IMR-90 (cell line): ENCODE data around the gene ME1. TPM values are rescaled to one million over a fixed set of nuclear protein-coding genes. Genes with fewer than 3 reads are reported as not detected.

Experiments used
- ATAC-seq: fragments of 200-7000 bp; cut with Tn5 transposase; 2 replicates; pipeline ENCODE4 v1.9.1; 2020; ENCODE audit warnings: low read depth, mild to moderate bottlenecking, moderate library complexity
- BruUV-seq: library from RNA; stranded (reverse); fragments of 400-500 nt; replicated peaks from 2 replicates; lab custom pipeline; 2021; lab: Mats Ljungman, UMichigan
- CTCF ChIA-PET: fragments of 300-600 bp; formaldehyde crosslinking; extraction: SDS; loops from one replicate; lab custom pipeline; 2021; ENCODE audit warnings: antibody characterized with exemption; lab: Yijun Ruan, JAX
- POLR2A ChIA-PET: fragments of 300-600 bp; sonication (Branson Sonifier 250); formaldehyde crosslinking; loops from one replicate; lab custom pipeline; 2022; ENCODE audit warnings: antibody characterized with exemption; ENCODE audit not compliant: unreplicated experiment; lab: Charles Lee
- DNase-seq: peaks from one replicate; pipeline ENCODE4 v3.0.0; 2013
- H2AFZ ChIP-seq: replicated peaks from 2 replicates; pipeline ENCODE3; 2013; ENCODE audit warnings: low read length, mild to moderate bottlenecking; ENCODE audit not compliant: poor library complexity
- H2AK5ac ChIP-seq: 2 replicates; pipeline ENCODE4 v1.6.1; 2013; ENCODE audit warnings: low read depth, low read length, inconsistent platforms
- H2AK9ac ChIP-seq: replicated peaks from 2 replicates; pipeline ENCODE3; 2013; ENCODE audit warnings: mild to moderate bottlenecking, low read depth, low read length, moderate library complexity; ENCODE audit not compliant: poor library complexity
- H2BK120ac ChIP-seq: 2 replicates; pipeline ENCODE4 v1.6.1; 2013; ENCODE audit warnings: low read depth, low read length, inconsistent platforms
- H2BK15ac ChIP-seq: 3 replicates; pipeline ENCODE4 v1.6.1; 2013; ENCODE audit warnings: low read depth, low read length, inconsistent platforms
- H2BK20ac ChIP-seq: 2 replicates; pipeline ENCODE4 v1.6.1; 2013; ENCODE audit warnings: low read depth, mild to moderate bottlenecking, inconsistent platforms, low read length, moderate library complexity
- H2BK5ac ChIP-seq: 2 replicates; pipeline ENCODE4 v1.6.1; 2013; ENCODE audit warnings: mild to moderate bottlenecking, low read depth, low read length, inconsistent platforms; ENCODE audit not compliant: poor library complexity, severe bottlenecking
- H3K14ac ChIP-seq: replicated peaks from 2 replicates; pipeline ENCODE4 v1.6.1; 2013; ENCODE audit warnings: low read depth, low read length, inconsistent platforms
- H3K18ac ChIP-seq: 2 replicates; pipeline ENCODE4 v1.6.1; 2013; ENCODE audit warnings: low read depth, low read length, control low read depth
- H3K23ac ChIP-seq: 2 replicates; pipeline ENCODE4 v1.6.1; 2013; ENCODE audit warnings: low read depth, low read length, inconsistent platforms
- H3K27ac ChIP-seq: 2 replicates; pipeline ENCODE4 v1.5.1; 2013; ENCODE audit warnings: mild to moderate bottlenecking, control low read depth, low read length; ENCODE audit not compliant: insufficient read depth
- H3K27me3 ChIP-seq: 2 replicates; pipeline ENCODE4 v1.6.1; 2013; ENCODE audit warnings: low read length; ENCODE audit not compliant: control insufficient read depth, insufficient read depth
- H3K36me3 ChIP-seq: 2 replicates; pipeline ENCODE4 v1.6.1; 2013; ENCODE audit warnings: low read length, mixed read lengths; ENCODE audit not compliant: control insufficient read depth, insufficient read depth
- H3K4ac ChIP-seq: 2 replicates; pipeline ENCODE4 v1.6.1; 2013; ENCODE audit warnings: low read depth, low read length, inconsistent platforms
- H3K4me1 ChIP-seq: 2 replicates; pipeline ENCODE4 v1.6.1; 2013; ENCODE audit warnings: low read length, mixed read lengths; ENCODE audit not compliant: control insufficient read depth, insufficient read depth
- H3K4me2 ChIP-seq: 2 replicates; pipeline ENCODE4 v1.6.1; 2013; ENCODE audit warnings: low read depth, mild to moderate bottlenecking, control low read depth, low read length, moderate library complexity
- H3K4me3 ChIP-seq: 2 replicates; pipeline ENCODE4 v1.5.1; 2013; ENCODE audit warnings: low read depth, mild to moderate bottlenecking, control low read depth, low read length, moderate library complexity; ENCODE audit not compliant: insufficient read depth
- H3K56ac ChIP-seq: 2 replicates; pipeline ENCODE4 v1.6.1; 2013; ENCODE audit warnings: low read length, inconsistent platforms; ENCODE audit not compliant: insufficient read depth; ENCODE audit errors: extremely low read depth
- H3K79me1 ChIP-seq, 2 experiments: 2 replicates each; pipeline ENCODE4 v1.6.1; 2013; ENCODE audit warnings: low read length in 2 of 2, inconsistent platforms in 1 of 2, low read depth in 1 of 2
- H3K9ac ChIP-seq: 2 replicates; pipeline ENCODE4 v1.6.1; 2013; ENCODE audit warnings: low read depth, low read length, control low read depth
- H3K9me1 ChIP-seq: 2 replicates; pipeline ENCODE4 v1.6.1; 2013; ENCODE audit warnings: low read length, inconsistent platforms; ENCODE audit not compliant: insufficient read depth
- H3K9me3 ChIP-seq: 2 replicates; pipeline ENCODE4 v1.6.1; 2013; ENCODE audit warnings: low read length; ENCODE audit not compliant: control insufficient read depth, insufficient read depth
- H4K20me1 ChIP-seq: 2 replicates; pipeline ENCODE4 v1.6.1; 2013; ENCODE audit warnings: low read length, inconsistent platforms; ENCODE audit not compliant: insufficient read depth
- H4K5ac ChIP-seq: 2 replicates; pipeline ENCODE4 v1.6.1; 2013; ENCODE audit warnings: mild to moderate bottlenecking, low read depth, low read length, control low read depth
- H4K8ac ChIP-seq, 2 experiments: 2 replicates each; pipeline ENCODE4 v1.6.1; 2013; ENCODE audit warnings: low read depth in 2 of 2, low read length in 2 of 2, control low read depth in 1 of 2, inconsistent platforms in 1 of 2
- H4K91ac ChIP-seq: 2 replicates; pipeline ENCODE4 v1.6.1; 2013; ENCODE audit warnings: low read depth, low read length, inconsistent platforms; ENCODE audit not compliant: insufficient read depth
- BHLHE40 ChIP-seq: fragments of 150-350 bp; IDR thresholded peaks from 2 replicates; pipeline ENCODE4 v1.6.1; 2016; ENCODE audit warnings: mild to moderate bottlenecking, low read depth, low read length
- CEBPB ChIP-seq: IDR thresholded peaks from 2 replicates; pipeline ENCODE4 v1.6.1; 2012; ENCODE audit warnings: low read depth, low read length, improper control_type of control experiment
- CHD1 ChIP-seq: IDR thresholded peaks from 2 replicates; pipeline ENCODE4 v1.6.1; 2012; ENCODE audit warnings: low read depth, low read length, improper control_type of control experiment
- CTCF ChIP-seq: conservative IDR thresholded peaks from 2 replicates; pipeline ENCODE4 v1.5.1; 2012; ENCODE audit warnings: mild to moderate bottlenecking, low read depth, low read length, improper control_type of control experiment
- ELK1 ChIP-seq: fragments of 150-350 bp; IDR thresholded peaks from 2 replicates; pipeline ENCODE4 v1.6.1; 2016; ENCODE audit warnings: low read depth, mild to moderate bottlenecking, low read length, moderate library complexity, borderline replicate concordance
- FOS ChIP-seq: fragments of 150-350 bp; IDR thresholded peaks from 2 replicates; pipeline ENCODE4 v1.6.1; 2016; ENCODE audit warnings: low read depth, low read length
- MAFK ChIP-seq: IDR thresholded peaks from 2 replicates; pipeline ENCODE4 v1.6.1; 2012; ENCODE audit warnings: low read depth, low read length, improper control_type of control experiment
- MAZ ChIP-seq: IDR thresholded peaks from 2 replicates; pipeline ENCODE4 v1.6.1; 2012; ENCODE audit warnings: low read depth, mild to moderate bottlenecking, low read length, improper control_type of control experiment, moderate library complexity, borderline replicate concordance
- MXI1 ChIP-seq: IDR thresholded peaks from 2 replicates; pipeline ENCODE4 v1.6.1; 2012; ENCODE audit warnings: low read depth, mild to moderate bottlenecking, low read length, moderate library complexity, borderline replicate concordance
- NFE2L2 ChIP-seq: fragments of 150-350 bp; IDR thresholded peaks from 2 replicates; pipeline ENCODE4 v1.6.1; 2016; ENCODE audit warnings: low read depth, mild to moderate bottlenecking, low read length
- POLR2A ChIP-seq: IDR thresholded peaks from 2 replicates; pipeline ENCODE4 v1.6.1; 2012; ENCODE audit warnings: mild to moderate bottlenecking, low read depth, low read length
- RAD21 ChIP-seq: IDR thresholded peaks from 2 replicates; pipeline ENCODE4 v1.6.1; 2012; ENCODE audit warnings: low read length, improper control_type of control experiment
- RCOR1 ChIP-seq: IDR thresholded peaks from 2 replicates; pipeline ENCODE4 v1.6.1; 2012; ENCODE audit warnings: mild to moderate bottlenecking, low read length, improper control_type of control experiment; ENCODE audit not compliant: insufficient replicate concordance
- RFX5 ChIP-seq: IDR thresholded peaks from 2 replicates; pipeline ENCODE4 v1.8.0; 2012; ENCODE audit warnings: low read depth, mild to moderate bottlenecking, low read length, moderate library complexity
- SMC3 ChIP-seq: fragments of 150-350 bp; IDR thresholded peaks from 2 replicates; pipeline ENCODE4 v1.6.1; 2016; ENCODE audit warnings: low read depth, mild to moderate bottlenecking, antibody characterized with exemption, low read length, moderate library complexity
- USF2 ChIP-seq: fragments of 150-350 bp; IDR thresholded peaks from 2 replicates; pipeline ENCODE4 v1.6.1; 2017; ENCODE audit warnings: mild to moderate bottlenecking, antibody characterized with exemption, low read length, low read depth
- WGBS, 2 experiments: methylation state at CpG; one replicate each; pipeline versions ENCODE4 v1.1.5 to v1.1.7; 2013; ENCODE audit warnings: missing lambda C conversion rate in 2 of 2; ENCODE audit not compliant: insufficient read length in 1 of 2; ENCODE audit errors: extremely low coverage in 2 of 2; 5-methylcytosine and 5-hydroxymethylcytosine counted together
- dilution Hi-C: fragments of 300-500 bp; cut with HindIII; formaldehyde crosslinking; loops from one replicate; pipeline ENCODE4 v1.14.3; 2018; ENCODE audit warnings: low sequenced_read_pairs; ENCODE audit not compliant: unreplicated experiment
- in situ Hi-C: fragments of 300-500 bp; cut with MboI; formaldehyde crosslinking; loops from 3 replicates; pipeline ENCODE4 v1.14.3; 2019; ENCODE audit warnings: low sequenced_read_pairs, inconsistent platforms, mixed read lengths
- intact Hi-C: fragments of 100-400 bp; cut with micrococcal nuclease; formaldehyde crosslinking; loops from 2 replicates; pipeline ENCODE4 v1.10.0; 2022
- polyA plus RNA-seq, 3 experiments: library from polyadenylated mRNA; depleted of rRNA; stranded (reverse); fragments of >200 nt; gene quantifications; 2 replicates each; pipeline ENCODE4 v1.2.3, GENCODE V29; 2012; ENCODE audit warnings: low replicate concordance in 1 of 3
- total RNA-seq: library from RNA; depleted of rRNA; stranded (reverse); fragments of >200 nt; gene quantifications from 2 replicates; pipeline ENCODE4 v1.2.3, GENCODE V29; 2012

ME1 gene
- total and polyA plus RNA-seq, 2 of the 4 experiments (the other 2 are of a cell fraction), result 21.5 to 24.4 TPM

DNA sequence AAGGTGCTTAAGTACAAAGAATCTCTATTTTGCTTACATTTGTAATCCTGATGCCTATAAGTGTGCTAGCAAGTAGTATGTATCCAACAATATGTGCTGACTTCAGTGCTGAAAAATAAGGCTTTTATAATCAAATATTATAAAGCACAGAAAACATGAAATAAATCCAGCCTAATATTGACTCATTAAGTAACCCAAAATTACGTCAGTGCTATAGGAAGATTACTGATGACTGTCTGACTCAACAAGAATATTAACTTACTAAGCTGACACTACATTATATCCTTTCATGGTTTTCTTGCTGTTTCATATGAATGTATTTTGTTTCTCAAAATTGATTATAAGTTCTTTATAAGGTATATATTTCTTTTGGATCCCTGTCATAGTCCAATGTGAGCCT, 76.1 kb downstream of the ME1 start:
- no peak overlapping the region for H2BK5ac ChIP-seq
- intact Hi-C loops (loop anchor here (5.0 kb wide), 1 partner anchor 37 kb away; no protein-coding TSS in a partner anchor), in situ Hi-C loops (no loop called here), dilution Hi-C loops (no loop called here)
- no peak overlapping the region for H4K8ac ChIP-seq
- no peak overlapping the region for H3K9ac ChIP-seq
- H2BK20ac ChIP-seq, result no peak overlapping the region
- no peak overlapping the region for H3K18ac ChIP-seq
- no peak overlapping the region for H3K4me2 ChIP-seq
- peaks cover 2% of the 10 kb centered on the region; the same call in 1 of the 2 replicates for H3K36me3 ChIP-seq
- H3K4ac ChIP-seq, result no peak overlapping the region
- no peaks in the 10 kb centered on the region for H3K27me3 ChIP-seq
- H3K9me3 ChIP-seq, result peaks cover 4% of the 10 kb centered on the region
- ChIA-PET POLR2A (no interaction called here), CTCF (interaction anchor here (0.6 kb wide), 1 partner anchor 11 kb away, joined by 3 read pairs; no protein-coding TSS in a partner anchor)
- no peak overlapping the region for H2AK5ac ChIP-seq
- no TSS peak for BruUV-seq
- H2AFZ ChIP-seq, result no peak overlapping the region
- no peaks in the 10 kb centered on the region for H3K9me1 ChIP-seq
- no peak overlapping the region for H3K56ac ChIP-seq
- WGBS, 2 experiments, result no CpG with 5 or more reads among the region's 1 CpG
- H3K4me1 ChIP-seq, result no peaks in the 10 kb centered on the region
- ATAC-seq, result no peak
- no peak overlapping the region for H2BK15ac ChIP-seq
- no peak overlapping the region for H3K14ac ChIP-seq
- no peak overlapping the region for H3K27ac ChIP-seq
- H4K5ac ChIP-seq, result no peak overlapping the region
- TF ChIP-seq ELK1 (no peak), FOS (no peak), RFX5 (no peak), MAFK (no peak), USF2 (no peak), MAZ (no peak), NFE2L2 (no peak), POLR2A (no peak), RAD21 (no peak), CEBPB (no peak), CTCF (no peak), BHLHE40 (no peak), CHD1 (no peak), RCOR1 (no peak), MXI1 (no peak), SMC3 (no peak)
- H3K79me1 ChIP-seq, result peaks cover 0 to 4% of the 10 kb centered on the region in 2 experiments; a peak in 2 of 4 replicates
- H3K23ac ChIP-seq, result no peak overlapping the region
- H4K91ac ChIP-seq, result no peak overlapping the region
- no peak overlapping the region for H3K4me3 ChIP-seq
- H4K20me1 ChIP-seq, result no peaks in the 10 kb centered on the region
- no peak overlapping the region for H2AK9ac ChIP-seq
- H2BK120ac ChIP-seq, result no peak overlapping the region
- peak; percentile 26 for DNase-seq
